SU-DHL-6 (cell line): Measurements from ENCODE around the gene SNHG17.
"Not testable (repeated sequence)": the region's sequence is repeated elsewhere in the genome, so short reads cannot be mapped to it uniquely, and the experiment has no call there.

Experiments
- H2AFZ ChIP-seq: fragments of 200-600 bp; sonication (generic); 2 replicates; pipeline ENCODE4 v1.6.1; 2014; ENCODE audit warnings: low read depth, mild to moderate bottlenecking, moderate library complexity, mixed read lengths, antibody characterized with exemption, low read length; ENCODE audit not compliant: severe bottlenecking
- H3F3A ChIP-seq: fragments of 200-600 bp; shearing (Covaris generic); 2 replicates; pipeline ENCODE4 v1.6.0; 2016; ENCODE audit warnings: antibody characterized with exemption, mild to moderate bottlenecking; ENCODE audit not compliant: insufficient read depth
- H3K27ac ChIP-seq: fragments of 200-600 bp; sonication (generic); 2 replicates; pipeline ENCODE4 v1.5.1; 2016; ENCODE audit warnings: low read depth, mild to moderate bottlenecking, low read length, moderate library complexity, mixed read lengths
- H3K27me3 ChIP-seq: fragments of 200-600 bp; sonication (generic), shearing (Covaris generic); 2 replicates; pipeline ENCODE4 v1.6.0; 2014; ENCODE audit warnings: mild to moderate bottlenecking, low read length
- H3K36me3 ChIP-seq: fragments of 200-600 bp; sonication (generic); 2 replicates; pipeline ENCODE4 v1.6.1; 2014; ENCODE audit warnings: mild to moderate bottlenecking, low read length, mixed read lengths
- H3K4me2 ChIP-seq: fragments of 300-600, 200-600 bp; shearing (Covaris generic), sonication (generic); 2 replicates; pipeline ENCODE4 v1.6.0; 2014; ENCODE audit warnings: low read length, low read depth, mild to moderate bottlenecking; ENCODE audit not compliant: poor library complexity, severe bottlenecking
- H3K4me3 ChIP-seq: fragments of 200-600 bp; sonication (generic); 2 replicates; pipeline ENCODE4 v1.5.1; 2014; ENCODE audit warnings: antibody characterized with exemption, low read length, mild to moderate bottlenecking, mixed read lengths; ENCODE audit not compliant: insufficient read depth, poor library complexity, severe bottlenecking
- H3K79me2 ChIP-seq: fragments of 200-600 bp; sonication (generic); 2 replicates; pipeline ENCODE4 v1.6.1; 2014; ENCODE audit warnings: mild to moderate bottlenecking, low read length, moderate library complexity; ENCODE audit not compliant: insufficient read depth
- H3K9ac ChIP-seq: fragments of 200-600 bp; sonication (generic); 2 replicates; pipeline ENCODE4 v1.7.0; 2014; ENCODE audit warnings: mild to moderate bottlenecking, low read length
- H3K9me2 ChIP-seq: fragments of 200-600 bp; sonication (generic); replicated peaks from 2 replicates; pipeline ENCODE4 v1.6.1; 2014; ENCODE audit warnings: low read length; ENCODE audit not compliant: insufficient read depth
- H3K9me3 ChIP-seq: fragments of 200-600 bp; sonication (generic); 2 replicates; pipeline ENCODE4 v1.6.1; 2014; ENCODE audit warnings: low read length, mixed read lengths; ENCODE audit not compliant: insufficient read depth
- H4K20me1 ChIP-seq: fragments of 200-600 bp; sonication (generic); 2 replicates; pipeline ENCODE4 v1.6.1; 2014; ENCODE audit warnings: low read depth, mild to moderate bottlenecking, antibody characterized with exemption, low read length, moderate library complexity, mixed read lengths
- EZH2phosphoT487 ChIP-seq: fragments of 200-600 bp; sonication (generic), shearing (Covaris generic); conservative IDR thresholded peaks from 2 replicates; pipeline ENCODE4 v1.6.1; 2018; ENCODE audit warnings: mild to moderate bottlenecking, antibody characterized with exemption, low read length, moderate library complexity, mixed read lengths
- TF ChIP-seq, protein P1 (sequence below): fragments of 200-600 bp; sonication (generic); IDR thresholded peaks from one replicate; pipeline ENCODE4 v1.5.1; 2017; ENCODE audit warnings: antibody characterized with exemption, mild to moderate bottlenecking, low read length, moderate library complexity; ENCODE audit not compliant: insufficient read depth, poor library complexity, severe bottlenecking

The SNHG17 gene

GRCh38 chr20:38441916-38442315 is 6.8 kb upstream of the SNHG17 start:
- H3K79me2 ChIP-seq: 0 out of 2 replicates have a peak, but pooled peaks cover under 1% of the 10 kb centered on the region
- no peak overlapping the region for H3K27ac ChIP-seq
- H3K9ac ChIP-seq: no peak overlapping the region
- H2AFZ ChIP-seq: no peak overlapping the region
- H3F3A ChIP-seq: no peaks in the 10 kb centered on the region
- H4K20me1 ChIP-seq: no peaks in the 10 kb centered on the region
- TF ChIP-seq EZH2phosphoT487: no peak
- no peaks in the 10 kb centered on the region for H3K9me3 ChIP-seq
- H3K9me2 ChIP-seq: no peaks in the 10 kb centered on the region
- no peak overlapping the region for H3K4me2 ChIP-seq
- no peaks in the 10 kb centered on the region for H3K36me3 ChIP-seq
- H3K4me3 ChIP-seq: no peak overlapping the region
- H3K27me3 ChIP-seq: no peaks in the 10 kb centered on the region

GRCh38 chr20:38441110-38441509 is 6.0 kb upstream of the SNHG17 start:
- not testable (repeated sequence) for H4K20me1 ChIP-seq, H3K27me3 ChIP-seq, H3K4me2 ChIP-seq, H3K79me2 ChIP-seq, H3K9me3 ChIP-seq, H3K9me2 ChIP-seq, H3F3A ChIP-seq, H3K27ac ChIP-seq, H3K4me3 ChIP-seq, H3K36me3 ChIP-seq, H3K9ac ChIP-seq, H2AFZ ChIP-seq

- Histone ChIP-seq H3K9me2 (no peaks in the 10 kb centered on the region), H4K20me1 (peaks cover 13% of the 10 kb centered on the region), H3K27me3 (no peaks in the 10 kb centered on the region), H2AFZ (no peak overlapping the region), H3F3A (no peaks in the 10 kb centered on the region), H3K27ac (no peak overlapping the region), H3K4me2 (no peak overlapping the region), H3K9ac (no peak overlapping the region), H3K36me3 (peaks cover 12% of the 10 kb centered on the region; the same call in 1 of the 2 replicates), H3K4me3 (no peak overlapping the region), H3K79me2 (peaks cover 24% of the 10 kb centered on the region), H3K9me3 (no peaks in the 10 kb centered on the region)
- TF ChIP-seq EZH2phosphoT487: no peak
- TF ChIP-seq, protein P1, sequence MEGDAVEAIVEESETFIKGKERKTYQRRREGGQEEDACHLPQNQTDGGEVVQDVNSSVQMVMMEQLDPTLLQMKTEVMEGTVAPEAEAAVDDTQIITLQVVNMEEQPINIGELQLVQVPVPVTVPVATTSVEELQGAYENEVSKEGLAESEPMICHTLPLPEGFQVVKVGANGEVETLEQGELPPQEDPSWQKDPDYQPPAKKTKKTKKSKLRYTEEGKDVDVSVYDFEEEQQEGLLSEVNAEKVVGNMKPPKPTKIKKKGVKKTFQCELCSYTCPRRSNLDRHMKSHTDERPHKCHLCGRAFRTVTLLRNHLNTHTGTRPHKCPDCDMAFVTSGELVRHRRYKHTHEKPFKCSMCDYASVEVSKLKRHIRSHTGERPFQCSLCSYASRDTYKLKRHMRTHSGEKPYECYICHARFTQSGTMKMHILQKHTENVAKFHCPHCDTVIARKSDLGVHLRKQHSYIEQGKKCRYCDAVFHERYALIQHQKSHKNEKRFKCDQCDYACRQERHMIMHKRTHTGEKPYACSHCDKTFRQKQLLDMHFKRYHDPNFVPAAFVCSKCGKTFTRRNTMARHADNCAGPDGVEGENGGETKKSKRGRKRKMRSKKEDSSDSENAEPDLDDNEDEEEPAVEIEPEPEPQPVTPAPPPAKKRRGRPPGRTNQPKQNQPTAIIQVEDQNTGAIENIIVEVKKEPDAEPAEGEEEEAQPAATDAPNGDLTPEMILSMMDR: no peak
These were observed 2.7 kb upstream of the SNHG17 start for GRCh38 chr20:38437796-38438195.

GRCh38 chr20:38435555-38435939 is 419 bp upstream of the SNHG17 start:
- TF ChIP-seq, protein P1: no peak
- TF ChIP-seq EZH2phosphoT487: no peak
- no peak overlapping the region for H3K4me3 ChIP-seq
- peaks cover 46% of the 10 kb centered on the region for H3K79me2 ChIP-seq
- no peak overlapping the region for H3K27ac ChIP-seq
- H3K9me3 ChIP-seq: no peaks in the 10 kb centered on the region
- H3K27me3 ChIP-seq: no peaks in the 10 kb centered on the region
- H3K9me2 ChIP-seq: no peaks in the 10 kb centered on the region
- no peak overlapping the region for H3K4me2 ChIP-seq
- H3K9ac ChIP-seq: no peak overlapping the region
- H3F3A ChIP-seq: no peaks in the 10 kb centered on the region
- H4K20me1 ChIP-seq: peaks cover 34% of the 10 kb centered on the region
- peak overlapping the region; percentile 64 for H2AFZ ChIP-seq
- peaks cover 23% of the 10 kb centered on the region for H3K36me3 ChIP-seq
